ENCODE results near the gene BMP8B. TPM values are rescaled to one million over a fixed set of nuclear protein-coding genes. Genes with fewer than 3 reads are reported as not detected.
A peak's percentile ranks its signal among the peaks of the same experiment; 100 is the strongest.

Gene BMP8B
- total and polyA plus RNA-seq, 2 experiments from 2014 or later: not detected

GRCh38 chr1:39833621-39834385 lies 45.1 kb upstream of the BMP8B start:
- H4K20me1 ChIP-seq (ENCODE audit: insufficient read depth): no peaks in the 10 kb centered on the region
- H3K27ac ChIP-seq: no peak overlapping the region
- H3K4me3 ChIP-seq: no peak overlapping the region
- H3K36me3 ChIP-seq (ENCODE audit: low read depth): peaks cover 2% of the 10 kb centered on the region; the same call in 1 of the 2 replicates
- no peak overlapping the region for H3K4me2 ChIP-seq (ENCODE audit: unreplicated experiment)
- TF ChIP-seq EZH2phosphoT487 (IDR thresholded peaks at IDR 0.05; ENCODE audit: insufficient read depth, low read depth) (no peak), EZH2 (IDR thresholded peaks at IDR 0.05; ENCODE audit: insufficient read depth, poor library complexity, severe bottlenecking) (no peak)
- H3K9ac ChIP-seq: no peak overlapping the region
- WGBS, 2 experiments (ENCODE audit: low coverage in 1 of 2, low lambda C conversion rate in 2 of 2, missing lambda C conversion rate in 2 of 2): 96 to 97% methylated on average over 9 of the region's 9 CpGs
- no peaks in the 10 kb centered on the region for H3K27me3 ChIP-seq (replicated peaks; ENCODE audit: insufficient read depth)
- in situ Hi-C loops (cut with MboI): no loop called here
- no peaks in the 10 kb centered on the region for H3K9me2 ChIP-seq (ENCODE audit: insufficient read depth)
- no peak for DNase-seq
- peaks cover 9% of the 10 kb centered on the region for H3K4me1 ChIP-seq (ENCODE audit: insufficient read depth)
- H3K9me3 ChIP-seq (ENCODE audit: low read depth): no peaks in the 10 kb centered on the region
- H2AFZ ChIP-seq: no peak overlapping the region
- H3F3A ChIP-seq (ENCODE audit: insufficient read depth): no peaks in the 10 kb centered on the region
- H3K79me2 ChIP-seq (ENCODE audit: insufficient read depth): no peaks in the 10 kb centered on the region

GRCh38 chr1:39833121-39833520 lies 44.5 kb upstream of the BMP8B start:
- no peak overlapping the region for H3K27ac ChIP-seq
- H3K79me2 ChIP-seq (ENCODE audit: insufficient read depth): no peaks in the 10 kb centered on the region
- H3F3A ChIP-seq (ENCODE audit: insufficient read depth): no peaks in the 10 kb centered on the region
- in situ Hi-C loops (cut with MboI): no loop called here
- no peaks in the 10 kb centered on the region; the same call in 1 of the 2 replicates for H3K36me3 ChIP-seq (ENCODE audit: low read depth)
- no peaks in the 10 kb centered on the region for H3K27me3 ChIP-seq (replicated peaks; ENCODE audit: insufficient read depth)
- TF ChIP-seq EZH2phosphoT487 (IDR thresholded peaks at IDR 0.05; ENCODE audit: insufficient read depth, low read depth): no peak
- no peak for TF ChIP-seq EZH2 (IDR thresholded peaks at IDR 0.05; ENCODE audit: insufficient read depth, poor library complexity, severe bottlenecking)
- no peak overlapping the region for H2AFZ ChIP-seq
- H3K4me3 ChIP-seq: no peak overlapping the region
- H3K4me1 ChIP-seq (ENCODE audit: insufficient read depth): peaks cover 9% of the 10 kb centered on the region
- 35 to 40% methylated on average over 2 of the region's 2 CpGs for WGBS, 2 experiments (ENCODE audit: low coverage in 1 of 2, low lambda C conversion rate in 2 of 2, missing lambda C conversion rate in 2 of 2)
- DNase-seq: peak; percentile 21
- H3K9me2 ChIP-seq (ENCODE audit: insufficient read depth): no peaks in the 10 kb centered on the region
- no peaks in the 10 kb centered on the region for H4K20me1 ChIP-seq (ENCODE audit: insufficient read depth)
- no peak overlapping the region for H3K9ac ChIP-seq
- H3K4me2 ChIP-seq (ENCODE audit: unreplicated experiment): no peak overlapping the region
- no peaks in the 10 kb centered on the region for H3K9me3 ChIP-seq (ENCODE audit: low read depth)

- Histone ChIP-seq H4K20me1 (ENCODE audit: insufficient read depth) (no peaks in the 10 kb centered on the region), H3K9me3 (ENCODE audit: low read depth) (no peaks in the 10 kb centered on the region), H3K4me2 (ENCODE audit: unreplicated experiment) (no peak overlapping the region), H3K4me3 (no peak overlapping the region), H3K9ac (no peak overlapping the region), H3F3A (ENCODE audit: insufficient read depth) (no peaks in the 10 kb centered on the region), H3K36me3 (ENCODE audit: low read depth) (no peaks in the 10 kb centered on the region), H3K79me2 (ENCODE audit: insufficient read depth) (no peaks in the 10 kb centered on the region), H2AFZ (no peak overlapping the region), H3K4me1 (ENCODE audit: insufficient read depth) (peaks cover 9% of the 10 kb centered on the region), H3K27me3 (replicated peaks; ENCODE audit: insufficient read depth) (no peaks in the 10 kb centered on the region), H3K27ac (no peak overlapping the region), H3K9me2 (ENCODE audit: insufficient read depth) (no peaks in the 10 kb centered on the region)
- TF ChIP-seq EZH2 (IDR thresholded peaks at IDR 0.05; ENCODE audit: insufficient read depth, poor library complexity, severe bottlenecking) (no peak), EZH2phosphoT487 (IDR thresholded peaks at IDR 0.05; ENCODE audit: insufficient read depth, low read depth) (no peak)
- no peak for DNase-seq
- WGBS, 2 experiments (ENCODE audit: low coverage in 1 of 2, low lambda C conversion rate in 2 of 2, missing lambda C conversion rate in 2 of 2): 94 to 95% methylated on average over 5 to 6 of the region's 6 CpGs
- in situ Hi-C loops (cut with MboI): no loop called here
These were observed 43.6 kb upstream of the BMP8B start for GRCh38 chr1:39832294-39832693.

- no peaks in the 10 kb centered on the region for H3F3A ChIP-seq (ENCODE audit: insufficient read depth)
- no peak overlapping the region for H3K9ac ChIP-seq
- 35 to 36% methylated on average over 6 of the region's 6 CpGs for WGBS, 2 experiments (ENCODE audit: low coverage in 1 of 2, low lambda C conversion rate in 2 of 2, missing lambda C conversion rate in 2 of 2)
- no peaks in the 10 kb centered on the region for H3K79me2 ChIP-seq (ENCODE audit: insufficient read depth)
- peaks cover 9% of the 10 kb centered on the region for H3K4me1 ChIP-seq (ENCODE audit: insufficient read depth)
- peak overlapping the region; percentile 35; the same call in 1 of the 2 replicates for H2AFZ ChIP-seq
- H3K4me2 ChIP-seq (ENCODE audit: unreplicated experiment): peak overlapping the region; percentile 13
- peak; percentile 79 for DNase-seq
- H3K9me2 ChIP-seq (ENCODE audit: insufficient read depth): no peaks in the 10 kb centered on the region
- no peak overlapping the region for H3K4me3 ChIP-seq
- no peaks in the 10 kb centered on the region for H3K9me3 ChIP-seq (ENCODE audit: low read depth)
- in situ Hi-C loops (cut with MboI): loop anchor here (10.0 kb wide), 1 partner anchor 145 kb away; no protein-coding TSS in a partner anchor
- no peak overlapping the region for H3K27ac ChIP-seq
- no peaks in the 10 kb centered on the region for H4K20me1 ChIP-seq (ENCODE audit: insufficient read depth)
- TF ChIP-seq EZH2 (IDR thresholded peaks at IDR 0.05; ENCODE audit: insufficient read depth, poor library complexity, severe bottlenecking): no peak
- no peak for TF ChIP-seq EZH2phosphoT487 (IDR thresholded peaks at IDR 0.05; ENCODE audit: insufficient read depth, low read depth)
- H3K36me3 ChIP-seq (ENCODE audit: low read depth): no peaks in the 10 kb centered on the region
- H3K27me3 ChIP-seq (replicated peaks; ENCODE audit: insufficient read depth): no peaks in the 10 kb centered on the region
These were observed 41.3 kb upstream of the BMP8B start for GRCh38 chr1:39829791-39830533.

Measured in GM23248 (cell line).